ENCODE data around the gene SLC8A1.

SLC8A1 gene

DNA sequence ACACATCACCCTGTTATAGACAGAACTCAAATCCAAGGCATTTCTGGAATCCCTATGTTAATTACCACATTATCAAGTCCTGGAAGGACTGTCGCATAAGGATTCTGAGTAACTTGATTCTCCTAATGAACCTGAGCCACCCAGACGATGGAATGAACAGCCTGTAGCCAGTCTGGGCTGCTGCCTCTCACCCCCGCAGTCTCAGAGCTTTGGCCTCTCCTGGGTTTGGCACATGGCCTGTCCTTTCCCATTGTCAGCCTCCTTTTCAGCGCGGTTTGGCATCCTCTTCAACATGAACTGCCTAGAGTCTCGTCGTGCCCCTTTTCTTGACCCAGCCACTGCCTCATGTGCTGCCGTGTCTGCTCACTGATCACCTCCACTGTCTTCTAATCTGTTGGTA lies 147.6 kb downstream of the SLC8A1 start:
- intact Hi-C loops (cut with micrococcal nuclease): no loop called here
- Mint-ChIP-seq H3K4me1 (ENCODE audit: low read depth) (no peaks in the 10 kb centered on the region), H3K9me3 (no peaks in the 10 kb centered on the region), H3K36me3 (ENCODE audit: low read depth) (no peaks in the 10 kb centered on the region), H3K27ac (no peak overlapping the region), H3K27me3 (no peaks in the 10 kb centered on the region), H3K4me3 (no peak overlapping the region)

DNA sequence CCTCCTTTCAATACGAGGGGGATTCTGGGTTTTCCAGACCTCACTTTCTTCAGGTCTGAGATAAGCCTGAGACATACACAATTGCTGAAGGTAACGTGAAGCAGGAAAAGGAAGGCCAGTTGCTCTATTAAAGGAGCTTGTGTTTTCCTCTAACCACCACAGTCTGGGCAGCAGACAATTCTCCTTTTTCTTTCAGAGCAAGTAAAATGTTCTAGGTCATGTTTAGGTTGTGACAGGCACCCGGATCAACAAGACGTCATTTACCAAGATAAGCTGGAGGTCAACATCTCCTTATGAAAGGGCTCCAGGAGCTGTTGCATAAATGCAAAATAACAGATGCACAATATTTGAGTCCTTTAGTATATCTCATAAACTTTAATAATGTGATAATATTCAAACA lies 148.1 kb downstream of the SLC8A1 start:
- H3K4me3 Mint-ChIP-seq: no peak overlapping the region
- intact Hi-C loops (cut with micrococcal nuclease): no loop called here
- H3K27me3 Mint-ChIP-seq: no peaks in the 10 kb centered on the region
- H3K27ac Mint-ChIP-seq: no peak overlapping the region
- H3K4me1 Mint-ChIP-seq (ENCODE audit: low read depth): no peaks in the 10 kb centered on the region
- H3K9me3 Mint-ChIP-seq: no peaks in the 10 kb centered on the region
- H3K36me3 Mint-ChIP-seq (ENCODE audit: low read depth): no peaks in the 10 kb centered on the region

DNA sequence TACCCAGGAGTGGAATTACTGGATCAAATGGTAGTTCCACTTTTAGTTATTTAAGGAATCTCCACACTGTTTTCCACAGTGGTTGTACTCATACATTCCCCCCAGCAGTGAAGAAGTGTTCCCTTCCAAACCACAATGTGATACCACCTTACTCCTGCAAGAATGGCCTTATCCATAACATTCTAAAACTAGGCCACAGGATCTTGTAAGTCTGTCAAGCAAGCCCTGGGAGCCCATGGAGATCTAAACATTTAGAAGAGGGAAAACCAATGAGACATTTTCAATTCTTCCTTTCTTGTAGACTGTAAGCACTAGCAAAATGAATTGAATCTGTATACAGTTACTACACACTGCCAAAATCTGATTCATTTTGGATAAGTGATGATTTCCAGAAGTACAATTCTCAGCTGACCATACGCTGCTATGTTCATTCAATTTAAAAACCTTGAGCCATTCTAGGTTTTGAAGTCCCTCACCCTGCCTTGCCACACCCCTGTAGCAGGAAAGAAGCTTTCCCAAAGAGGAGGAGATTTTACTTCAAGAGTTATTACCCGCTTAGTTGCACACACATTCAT lies 149.1 kb downstream of the SLC8A1 start:
- Mint-ChIP-seq H3K27ac (no peak overlapping the region), H3K27me3 (no peaks in the 10 kb centered on the region), H3K9me3 (no peaks in the 10 kb centered on the region), H3K4me3 (no peak overlapping the region), H3K36me3 (ENCODE audit: low read depth) (no peaks in the 10 kb centered on the region), H3K4me1 (ENCODE audit: low read depth) (no peaks in the 10 kb centered on the region)
- intact Hi-C loops (cut with micrococcal nuclease): no loop called here

DNA sequence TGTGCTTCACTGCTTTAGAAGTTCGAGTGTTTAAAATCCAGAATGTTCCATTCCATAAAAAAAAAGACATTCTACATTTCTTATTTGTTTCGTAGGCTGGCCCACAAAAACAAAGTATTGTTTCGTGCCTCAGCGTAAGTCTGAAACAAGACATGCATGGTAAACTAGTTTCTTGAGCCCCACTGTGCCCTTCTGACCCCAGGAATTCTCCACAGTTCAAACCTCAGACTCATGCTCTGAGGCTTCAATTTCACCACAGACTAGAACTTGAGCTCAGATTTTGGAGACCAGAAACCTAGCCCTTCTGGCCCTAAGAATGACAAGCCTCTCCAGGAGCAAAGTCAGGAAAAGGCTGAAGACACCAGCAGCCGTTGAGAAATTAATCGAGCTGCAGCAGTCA lies 151.5 kb downstream of the SLC8A1 start:
- Mint-ChIP-seq H3K9me3 (no peaks in the 10 kb centered on the region), H3K4me3 (no peak overlapping the region), H3K27me3 (no peaks in the 10 kb centered on the region), H3K4me1 (ENCODE audit: low read depth) (no peaks in the 10 kb centered on the region), H3K27ac (no peak overlapping the region), H3K36me3 (ENCODE audit: low read depth) (no peaks in the 10 kb centered on the region)
- intact Hi-C loops (cut with micrococcal nuclease): no loop called here

DNA sequence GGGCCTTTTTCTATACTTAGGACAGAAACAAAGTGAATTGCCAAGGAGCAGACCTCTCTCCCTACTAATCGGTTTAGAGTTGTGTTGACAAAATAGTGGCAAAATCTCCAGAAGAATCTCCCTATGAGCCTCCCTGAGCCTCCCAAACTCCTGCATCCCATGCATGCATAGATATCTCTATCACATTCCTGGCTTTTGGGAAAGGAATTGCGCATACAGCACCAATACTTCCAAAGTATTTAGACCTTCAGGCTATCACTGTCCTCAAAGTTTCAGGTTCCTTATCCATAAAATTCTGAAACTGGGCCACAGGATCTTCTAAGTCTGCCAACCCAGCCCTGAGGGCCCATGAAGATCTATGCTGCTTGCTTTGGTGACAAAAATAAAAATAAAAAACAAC lies 152.1 kb downstream of the SLC8A1 start:
- H3K36me3 Mint-ChIP-seq (ENCODE audit: low read depth): no peaks in the 10 kb centered on the region
- H3K27ac Mint-ChIP-seq: no peak overlapping the region
- H3K4me3 Mint-ChIP-seq: no peak overlapping the region
- intact Hi-C loops (cut with micrococcal nuclease): no loop called here
- H3K27me3 Mint-ChIP-seq: no peaks in the 10 kb centered on the region
- no peaks in the 10 kb centered on the region for H3K4me1 Mint-ChIP-seq (ENCODE audit: low read depth)
- no peaks in the 10 kb centered on the region for H3K9me3 Mint-ChIP-seq

DNA sequence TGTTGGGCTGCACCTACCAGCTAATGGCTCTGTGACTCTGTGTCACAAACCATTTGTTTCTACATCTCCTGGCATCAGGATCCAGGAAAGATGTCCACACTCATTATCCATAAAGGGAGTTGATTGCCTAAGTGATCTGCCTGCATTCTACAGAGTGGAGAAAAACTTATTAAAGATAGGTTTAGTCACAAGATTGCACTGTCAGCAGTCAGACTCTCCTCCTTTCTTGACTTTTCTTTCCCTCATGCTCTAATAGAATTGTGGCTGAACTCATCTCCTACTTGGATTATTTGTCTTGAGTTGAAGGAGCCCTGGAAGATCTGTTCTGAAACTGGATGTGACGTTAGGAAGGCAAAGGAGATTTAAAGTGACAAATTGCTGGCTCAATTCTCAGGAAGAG lies 152.7 kb downstream of the SLC8A1 start:
- intact Hi-C loops (cut with micrococcal nuclease): no loop called here
- H3K27ac Mint-ChIP-seq: no peak overlapping the region
- H3K27me3 Mint-ChIP-seq: no peaks in the 10 kb centered on the region
- no peaks in the 10 kb centered on the region for H3K36me3 Mint-ChIP-seq (ENCODE audit: low read depth)
- no peak overlapping the region for H3K4me3 Mint-ChIP-seq
- no peaks in the 10 kb centered on the region for H3K4me1 Mint-ChIP-seq (ENCODE audit: low read depth)
- no peaks in the 10 kb centered on the region for H3K9me3 Mint-ChIP-seq

DNA sequence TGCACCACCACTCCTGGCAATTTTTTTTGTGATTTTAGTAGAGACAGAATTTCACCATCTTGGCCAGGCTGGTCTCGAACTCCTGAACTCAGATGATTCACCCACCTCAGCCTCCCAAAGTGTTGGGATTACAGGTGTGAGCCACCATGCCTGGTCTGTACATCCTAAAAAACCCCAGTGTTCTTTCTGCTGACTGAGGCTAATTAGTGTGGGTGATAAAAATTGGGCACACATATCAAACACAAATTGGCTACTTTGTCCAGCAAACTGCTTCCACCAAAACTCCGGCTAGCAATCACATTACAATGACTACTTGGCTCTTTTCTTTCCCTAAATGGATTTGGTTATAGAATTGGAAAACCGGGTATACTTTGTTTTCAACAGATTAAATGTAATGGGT lies 153.9 kb downstream of the SLC8A1 start:
- no peaks in the 10 kb centered on the region for H3K4me1 Mint-ChIP-seq (ENCODE audit: low read depth)
- no peaks in the 10 kb centered on the region for H3K9me3 Mint-ChIP-seq
- no peaks in the 10 kb centered on the region for H3K36me3 Mint-ChIP-seq (ENCODE audit: low read depth)
- no peak overlapping the region for H3K4me3 Mint-ChIP-seq
- no peaks in the 10 kb centered on the region for H3K27me3 Mint-ChIP-seq
- H3K27ac Mint-ChIP-seq: no peak overlapping the region
- intact Hi-C loops (cut with micrococcal nuclease): no loop called here

DNA sequence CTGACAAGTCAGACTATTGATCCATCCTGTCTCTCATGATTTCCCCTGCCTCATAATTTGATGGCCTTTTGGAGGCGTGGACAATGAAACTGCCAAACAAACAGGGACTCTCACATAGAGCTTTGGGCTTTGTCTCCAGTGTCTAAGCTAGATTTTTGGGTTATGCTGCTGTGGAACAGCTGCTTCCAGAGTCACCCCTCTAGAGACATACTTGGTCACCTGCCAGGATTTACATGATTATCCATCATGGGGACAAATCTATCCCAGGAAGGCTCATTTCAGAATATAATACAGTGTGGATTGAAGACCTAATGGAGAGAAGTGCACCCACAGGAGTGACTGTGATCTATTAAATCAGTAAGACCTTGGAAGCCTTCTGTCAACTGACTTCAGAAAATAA lies 159.6 kb downstream of the SLC8A1 start:
- no peaks in the 10 kb centered on the region for H3K27me3 Mint-ChIP-seq
- no peaks in the 10 kb centered on the region for H3K36me3 Mint-ChIP-seq (ENCODE audit: low read depth)
- H3K9me3 Mint-ChIP-seq: no peaks in the 10 kb centered on the region
- no peak overlapping the region for H3K27ac Mint-ChIP-seq
- H3K4me3 Mint-ChIP-seq: no peak overlapping the region
- intact Hi-C loops (cut with micrococcal nuclease): no loop called here
- peaks cover 22% of the 10 kb centered on the region for H3K4me1 Mint-ChIP-seq (ENCODE audit: low read depth)

DNA sequence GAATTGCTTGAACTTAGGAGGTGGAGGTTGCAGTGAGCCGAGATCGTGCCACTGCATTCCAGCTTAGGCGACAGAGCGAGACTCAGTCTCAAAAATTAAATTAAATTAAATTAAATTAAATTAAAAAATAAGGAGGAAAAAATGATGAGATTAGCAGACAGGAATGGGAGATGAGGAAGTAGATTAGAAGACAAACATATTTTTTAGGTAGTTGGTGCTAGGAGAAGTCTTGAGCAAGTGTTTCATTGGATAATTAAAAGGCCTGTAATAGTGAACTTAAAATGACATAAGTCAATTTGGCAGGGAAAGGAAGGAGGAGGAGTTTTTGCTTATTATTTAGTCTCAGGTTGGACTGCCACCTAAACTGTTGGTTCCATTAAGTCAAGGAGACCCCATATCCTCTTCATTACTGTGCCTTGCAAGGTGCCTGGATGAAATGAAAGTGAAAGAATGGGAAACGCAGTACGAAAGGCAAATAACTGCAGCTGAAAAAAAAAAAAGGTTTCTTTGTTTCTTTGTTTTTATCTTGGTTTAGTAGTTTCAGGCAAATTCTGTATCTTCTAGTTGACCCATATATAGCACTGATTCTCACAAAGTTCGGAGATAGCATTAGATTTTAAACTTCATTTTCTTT lies 162.0 kb downstream of the SLC8A1 start:
- H3K27ac Mint-ChIP-seq: no peak overlapping the region
- H3K27me3 Mint-ChIP-seq: no peaks in the 10 kb centered on the region
- H3K4me1 Mint-ChIP-seq (ENCODE audit: low read depth): peaks cover 22% of the 10 kb centered on the region
- peak overlapping the region; percentile 18 for H3K4me3 Mint-ChIP-seq
- intact Hi-C loops (cut with micrococcal nuclease): no loop called here
- no peaks in the 10 kb centered on the region for H3K36me3 Mint-ChIP-seq (ENCODE audit: low read depth)
- H3K9me3 Mint-ChIP-seq: no peaks in the 10 kb centered on the region

DNA sequence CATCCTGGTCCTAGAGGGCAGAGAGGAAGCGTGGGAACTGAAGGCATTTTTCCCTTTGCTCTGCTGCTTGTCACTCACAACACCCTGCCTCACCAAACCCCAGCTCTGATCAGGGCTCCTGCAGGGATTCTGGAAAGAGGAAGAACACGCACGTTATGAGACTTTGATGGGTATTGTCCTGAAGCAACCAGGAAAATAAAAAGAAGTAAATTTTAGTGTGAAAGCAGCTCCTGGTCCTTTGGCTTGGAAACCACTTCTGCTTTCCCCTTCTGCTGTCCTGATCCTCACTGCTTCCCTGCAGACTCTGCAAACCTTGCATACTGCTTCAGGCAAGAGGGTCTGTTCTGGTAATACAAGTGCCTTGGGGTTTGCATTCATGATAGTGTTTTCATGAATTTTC lies 164.1 kb downstream of the SLC8A1 start:
- no peaks in the 10 kb centered on the region for H3K27me3 Mint-ChIP-seq
- no peak overlapping the region for H3K4me3 Mint-ChIP-seq
- no peaks in the 10 kb centered on the region for H3K9me3 Mint-ChIP-seq
- H3K27ac Mint-ChIP-seq: no peak overlapping the region
- intact Hi-C loops (cut with micrococcal nuclease): no loop called here
- no peaks in the 10 kb centered on the region for H3K36me3 Mint-ChIP-seq (ENCODE audit: low read depth)
- H3K4me1 Mint-ChIP-seq (ENCODE audit: low read depth): peaks cover 22% of the 10 kb centered on the region

DNA sequence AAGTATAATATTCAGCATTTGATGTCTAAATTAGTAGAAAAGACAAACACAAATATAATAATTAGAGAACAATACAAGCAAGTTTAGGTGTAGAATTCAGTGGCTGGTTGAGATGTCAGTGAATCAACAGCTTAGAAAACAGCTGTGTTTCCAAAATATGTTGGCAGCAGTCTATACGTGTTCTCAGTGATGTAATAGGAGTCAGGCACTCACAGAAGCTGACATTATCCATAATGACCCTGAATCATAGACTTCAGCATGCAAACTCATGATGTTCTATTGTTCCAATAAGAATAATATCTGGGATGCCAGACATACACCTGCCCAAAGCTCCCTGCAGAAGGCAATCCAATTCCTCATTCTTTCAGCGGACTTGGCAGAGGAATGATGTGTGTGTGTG lies 164.7 kb downstream of the SLC8A1 start:
- Mint-ChIP-seq H3K4me3 (no peak overlapping the region), H3K9me3 (no peaks in the 10 kb centered on the region), H3K27ac (no peak overlapping the region), H3K27me3 (no peaks in the 10 kb centered on the region), H3K36me3 (ENCODE audit: low read depth) (no peaks in the 10 kb centered on the region), H3K4me1 (ENCODE audit: low read depth) (peaks cover 22% of the 10 kb centered on the region)
- intact Hi-C loops (cut with micrococcal nuclease): no loop called here

DNA sequence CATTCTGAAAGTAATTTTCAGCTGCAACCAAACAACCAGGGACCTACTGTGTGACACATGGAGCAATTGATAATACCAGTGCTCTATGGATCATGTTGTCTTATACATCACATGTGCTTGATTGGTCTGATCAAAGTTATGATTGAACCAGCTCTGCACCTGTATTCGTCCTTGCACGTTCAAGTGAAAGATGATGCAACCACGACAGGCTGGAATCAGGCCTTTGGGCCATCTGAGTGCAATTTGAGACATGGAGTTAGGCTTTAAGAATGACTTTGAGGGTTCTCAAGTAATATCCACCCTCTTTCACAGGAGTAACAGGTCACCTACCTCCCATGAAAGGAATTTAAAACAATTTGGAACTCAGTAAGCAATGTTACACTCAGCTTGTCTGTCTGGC lies 165.2 kb downstream of the SLC8A1 start:
- Mint-ChIP-seq H3K9me3 (no peaks in the 10 kb centered on the region), H3K27me3 (no peaks in the 10 kb centered on the region), H3K36me3 (ENCODE audit: low read depth) (no peaks in the 10 kb centered on the region), H3K27ac (no peak overlapping the region), H3K4me3 (no peak overlapping the region), H3K4me1 (ENCODE audit: low read depth) (peaks cover 22% of the 10 kb centered on the region)
- intact Hi-C loops (cut with micrococcal nuclease): no loop called here

DNA sequence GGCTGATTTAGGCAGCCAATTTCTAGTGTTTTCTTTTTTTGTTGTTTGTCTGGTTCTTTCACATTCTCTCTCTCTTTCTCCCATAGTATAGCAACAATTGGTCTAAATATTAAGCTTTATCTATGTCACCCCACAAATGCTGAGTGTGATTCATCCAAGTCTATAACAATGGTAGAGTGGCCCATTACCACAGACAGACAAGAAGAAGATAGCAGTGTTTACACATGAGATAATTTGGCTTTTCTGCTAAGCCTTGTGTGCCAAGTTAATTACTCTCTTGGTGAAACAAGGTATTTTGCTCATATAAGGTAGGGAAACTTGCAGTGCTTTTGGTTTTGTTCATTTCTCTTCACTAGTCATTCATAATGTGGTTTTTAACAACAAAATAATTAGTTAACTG lies 166.5 kb downstream of the SLC8A1 start:
- intact Hi-C loops (cut with micrococcal nuclease): no loop called here
- H3K36me3 Mint-ChIP-seq (ENCODE audit: low read depth): no peaks in the 10 kb centered on the region
- H3K4me3 Mint-ChIP-seq: no peak overlapping the region
- no peaks in the 10 kb centered on the region for H3K9me3 Mint-ChIP-seq
- no peak overlapping the region for H3K27ac Mint-ChIP-seq
- H3K4me1 Mint-ChIP-seq (ENCODE audit: low read depth): peaks cover 22% of the 10 kb centered on the region
- H3K27me3 Mint-ChIP-seq: no peaks in the 10 kb centered on the region

DNA sequence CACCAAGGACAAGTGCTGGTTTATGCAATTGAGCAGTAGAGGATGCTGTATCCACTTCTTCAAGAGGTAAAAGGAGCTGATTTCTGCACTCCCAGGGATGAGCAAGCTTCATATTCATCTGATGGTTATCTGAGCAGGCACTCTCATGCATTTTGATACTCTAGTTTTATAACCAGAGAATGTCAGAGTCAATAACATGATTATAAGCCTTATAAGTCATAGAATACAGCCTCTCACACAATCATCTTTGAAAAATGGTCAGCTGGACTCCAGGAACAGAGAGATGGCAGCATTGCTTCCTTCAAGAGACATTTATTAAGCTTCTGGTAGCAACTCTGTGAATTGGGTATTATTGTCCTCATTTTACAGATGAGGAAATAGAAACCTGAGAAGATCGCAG lies 167.1 kb downstream of the SLC8A1 start:
- Mint-ChIP-seq H3K27me3 (no peaks in the 10 kb centered on the region), H3K36me3 (ENCODE audit: low read depth) (no peaks in the 10 kb centered on the region), H3K9me3 (no peaks in the 10 kb centered on the region), H3K4me1 (ENCODE audit: low read depth) (peaks cover 18% of the 10 kb centered on the region), H3K4me3 (no peak overlapping the region), H3K27ac (no peak overlapping the region)
- intact Hi-C loops (cut with micrococcal nuclease): no loop called here
